ENCODE data around the gene EXOC5. TPM values are rescaled to one million over a fixed set of nuclear protein-coding genes. Genes with fewer than 3 reads are reported as not detected.

The EXOC5 gene
- total RNA-seq, 4 donors from 2014 or later = 50.9 to 73.1 (median 55.4) TPM

GRCh38 chr14:57174466-57174865, 94.2 kb downstream of the EXOC5 start:
- Histone ChIP-seq H3K4me1 (no peaks in the 10 kb centered on the region), H3K27me3 (peaks cover 0 to 9% (median 0%) of the 10 kb centered on the region in 4 donors), H3K4me3 (no peak overlapping the region), H3K9me3 (no peaks in the 10 kb centered on the region), H3K27ac (replicated peaks in 1 of 4) (no peak overlapping the region), H3K36me3 (no peaks in the 10 kb centered on the region)
- TF ChIP-seq EP300 (IDR thresholded peaks at IDR 0.05) = no peak
- no peak for TF ChIP-seq CTCF (IDR thresholded peaks at IDR 0.05)
- no peak for TF ChIP-seq POLR2AphosphoS5 (IDR thresholded peaks at IDR 0.05)
- no peak for TF ChIP-seq POLR2A (IDR thresholded peaks at IDR 0.05; ENCODE audit: low read depth)
- intact Hi-C loops (cut with DNase I) = no loop called here
- no peak for DNase-seq (ENCODE audit: extremely low spot score)
- WGBS = 84% methylated on average over 4 of the region's 4 CpGs

GRCh38 chr14:57171903-57172302, 96.8 kb downstream of the EXOC5 start:
- WGBS = 80% methylated on average over 3 of the region's 3 CpGs
- Histone ChIP-seq H3K4me3 (no peak overlapping the region), H3K27me3 (peaks cover 0 to 9% (median 0%) of the 10 kb centered on the region in 4 donors), H3K9me3 (no peaks in the 10 kb centered on the region), H3K4me1 (no peaks in the 10 kb centered on the region), H3K36me3 (no peaks in the 10 kb centered on the region), H3K27ac (replicated peaks in 1 of 4) (no peak overlapping the region)
- intact Hi-C loops (cut with DNase I) = no loop called here
- DNase-seq (ENCODE audit: extremely low spot score) = no peak
- TF ChIP-seq POLR2A (IDR thresholded peaks at IDR 0.05; ENCODE audit: low read depth) (no peak), POLR2AphosphoS5 (IDR thresholded peaks at IDR 0.05) (no peak), CTCF (IDR thresholded peaks at IDR 0.05) (no peak), EP300 (IDR thresholded peaks at IDR 0.05) (no peak)

- intact Hi-C loops (cut with DNase I) = no loop called here
- Histone ChIP-seq H3K9me3 (no peaks in the 10 kb centered on the region), H3K4me1 (no peaks in the 10 kb centered on the region), H3K27ac (replicated peaks in 1 of 4) (no peak overlapping the region), H3K4me3 (no peak overlapping the region), H3K27me3 (peaks cover 0 to 9% (median 0%) of the 10 kb centered on the region in 4 donors), H3K36me3 (no peaks in the 10 kb centered on the region)
- WGBS = 87% methylated on average over 5 of the region's 5 CpGs
- no peak for TF ChIP-seq POLR2AphosphoS5 (IDR thresholded peaks at IDR 0.05)
- no peak for TF ChIP-seq POLR2A (IDR thresholded peaks at IDR 0.05; ENCODE audit: low read depth)
- DNase-seq (ENCODE audit: extremely low spot score) = no peak
Observed at GRCh38 chr14:57171363-57171762, 97.3 kb downstream of the EXOC5 start.

GRCh38 chr14:57169901-57170300, 98.8 kb downstream of the EXOC5 start:
- H3K9me3 ChIP-seq = no peaks in the 10 kb centered on the region
- DNase-seq (ENCODE audit: extremely low spot score) = no peak
- 67% methylated on average over 3 of the region's 3 CpGs for WGBS

GRCh38 chr14:57168138-57168679, 100.5 kb downstream of the EXOC5 start:
- intact Hi-C loops (cut with DNase I) = no loop called here
- Histone ChIP-seq H3K36me3 (no peaks in the 10 kb centered on the region), H3K4me1 (no peaks in the 10 kb centered on the region), H3K4me3 (no peak overlapping the region), H3K27me3 (peaks cover 0 to 5% (median 0%) of the 10 kb centered on the region in 4 donors), H3K9me3 (no peaks in the 10 kb centered on the region), H3K27ac (replicated peaks in 1 of 4) (no peak overlapping the region)
- DNase-seq (ENCODE audit: extremely low spot score) = no peak
- TF ChIP-seq POLR2A (IDR thresholded peaks at IDR 0.05; ENCODE audit: low read depth) = no peak
- 76% methylated on average over 2 of the region's 2 CpGs for WGBS

More at GRCh38 chr14:57169901-57170300, 98.8 kb downstream of the EXOC5 start:
- H3K27ac ChIP-seq (replicated peaks in 1 of 4) = no peak overlapping the region
- H3K27me3 ChIP-seq = peaks cover 0 to 5% (median 0%) of the 10 kb centered on the region in 4 donors
- no peak for TF ChIP-seq EP300 (IDR thresholded peaks at IDR 0.05)
- no peak for TF ChIP-seq POLR2A (IDR thresholded peaks at IDR 0.05; ENCODE audit: low read depth)
- TF ChIP-seq CTCF (IDR thresholded peaks at IDR 0.05) = no peak
- no peak for TF ChIP-seq POLR2AphosphoS5 (IDR thresholded peaks at IDR 0.05)
- intact Hi-C loops (cut with DNase I) = no loop called here
- H3K36me3 ChIP-seq = no peaks in the 10 kb centered on the region
- no peak overlapping the region for H3K4me3 ChIP-seq
- H3K4me1 ChIP-seq = no peaks in the 10 kb centered on the region

All from esophagus muscularis mucosa (tissue), 4 donors.